Activated CD4-positive, alpha-beta T cell treated with anti-CD3 and anti-CD28 coated beads, Interleukin-2, amount 10 ng/mL, durations not matched to agents 24 days and 14 days (primary cell): Measurements from ENCODE around the gene PHC3. TPM values are rescaled to one million over a fixed set of nuclear protein-coding genes. Genes with fewer than 3 reads are reported as not detected.

Experiments used
- DNase-seq: peaks from one replicate; pipeline ENCODE4 v3.0.0; 2022
- H3K27ac Mint-ChIP-seq: one replicate; pipeline ENCODE4 v1.8.0; 2022; ENCODE audit warnings: mild to moderate bottlenecking, mixed read lengths
- H3K27me3 Mint-ChIP-seq: one replicate; pipeline ENCODE4 v1.8.0; 2022; ENCODE audit warnings: mixed read lengths
- H3K36me3 Mint-ChIP-seq: one replicate; pipeline ENCODE4 v1.8.0; 2022; ENCODE audit warnings: low read depth, mild to moderate bottlenecking, mixed read lengths
- H3K4me1 Mint-ChIP-seq: one replicate; pipeline ENCODE4 v1.8.0; 2021; ENCODE audit warnings: mixed read lengths
- H3K4me3 Mint-ChIP-seq: one replicate; pipeline ENCODE4 v1.8.0; 2022; ENCODE audit warnings: mild to moderate bottlenecking, moderate library complexity, mixed read lengths
- H3K9me3 Mint-ChIP-seq: one replicate; pipeline ENCODE4 v1.8.0; 2021; ENCODE audit warnings: mixed read lengths
- intact Hi-C: fragments of 100-400 bp; cut with micrococcal nuclease; formaldehyde crosslinking; loops from one replicate; pipeline ENCODE4 v1.15.1; 2023
- total RNA-seq: library from RNA; stranded (reverse); gene quantifications from 2 replicates; pipeline ENCODE4 v1.2.3, GENCODE V29; 2022

PHC3 gene
- total RNA-seq, 1 donor from 2014 or later, result 56.4 TPM

DNA sequence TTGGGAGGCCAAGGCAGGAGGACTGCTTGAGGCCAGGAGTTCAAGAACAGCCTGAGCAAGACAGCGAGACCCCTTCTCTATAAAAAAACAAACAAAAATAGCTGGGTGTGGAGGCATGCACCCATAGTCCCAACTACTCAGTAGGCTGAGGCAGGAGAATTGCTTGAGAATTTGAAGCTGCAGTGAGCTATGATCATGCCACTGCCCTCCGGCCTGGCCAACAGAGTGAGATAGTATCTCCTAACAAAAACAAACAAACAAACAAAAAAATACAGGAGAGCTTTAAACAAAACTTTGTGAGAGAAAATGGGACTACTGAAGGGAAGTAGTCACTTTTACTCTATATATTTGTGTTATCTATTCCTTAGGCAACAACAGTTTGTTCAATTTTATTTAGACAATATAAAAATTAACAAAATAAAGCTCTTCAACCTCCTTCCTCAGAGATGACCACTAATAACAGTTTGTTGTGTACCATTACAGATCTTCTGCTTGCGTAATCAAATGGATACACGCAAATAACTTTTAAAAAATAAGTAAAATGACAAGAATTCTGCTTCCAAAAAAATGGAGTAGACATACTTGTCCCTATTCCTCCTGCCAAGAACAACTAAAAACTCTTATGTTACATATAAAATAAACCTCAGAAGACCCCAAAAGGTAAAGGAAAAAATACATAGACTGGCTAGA, 17.4 kb downstream of the PHC3 start:
- intact Hi-C loops, result no loop called here
- Mint-ChIP-seq H3K9me3 (no peaks in the 10 kb centered on the region), H3K36me3 (peaks cover 74% of the 10 kb centered on the region), H3K27ac (peak overlapping the region; percentile 46), H3K4me3 (no peak overlapping the region), H3K4me1 (peaks cover 40% of the 10 kb centered on the region), H3K27me3 (no peaks in the 10 kb centered on the region)
- no peak for DNase-seq

DNA sequence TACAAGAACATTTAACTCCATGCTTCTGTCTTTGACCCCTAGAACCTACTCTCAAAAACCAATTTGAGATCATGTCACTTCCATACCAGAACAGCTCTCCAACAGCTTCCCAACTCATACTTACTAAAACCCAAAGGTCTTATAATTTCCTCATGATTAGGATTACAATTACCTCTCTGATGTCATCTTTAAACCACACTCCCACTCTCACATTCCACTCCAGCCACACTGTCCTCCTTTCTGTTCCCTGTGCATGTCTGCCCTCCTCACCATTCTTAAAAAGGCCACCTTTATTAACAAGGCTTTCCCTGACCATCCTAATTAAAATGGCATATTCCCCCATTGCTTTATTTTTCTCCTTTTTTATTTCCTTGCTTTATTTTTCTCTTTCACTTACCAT, 18.9 kb downstream of the PHC3 start:
- no peak for DNase-seq
- H3K27me3 Mint-ChIP-seq, result no peaks in the 10 kb centered on the region
- peaks cover 37% of the 10 kb centered on the region for H3K4me1 Mint-ChIP-seq
- intact Hi-C loops, result no loop called here
- no peaks in the 10 kb centered on the region for H3K9me3 Mint-ChIP-seq
- H3K27ac Mint-ChIP-seq, result no peak overlapping the region
- H3K4me3 Mint-ChIP-seq, result no peak overlapping the region
- H3K36me3 Mint-ChIP-seq, result peaks cover 66% of the 10 kb centered on the region

DNA sequence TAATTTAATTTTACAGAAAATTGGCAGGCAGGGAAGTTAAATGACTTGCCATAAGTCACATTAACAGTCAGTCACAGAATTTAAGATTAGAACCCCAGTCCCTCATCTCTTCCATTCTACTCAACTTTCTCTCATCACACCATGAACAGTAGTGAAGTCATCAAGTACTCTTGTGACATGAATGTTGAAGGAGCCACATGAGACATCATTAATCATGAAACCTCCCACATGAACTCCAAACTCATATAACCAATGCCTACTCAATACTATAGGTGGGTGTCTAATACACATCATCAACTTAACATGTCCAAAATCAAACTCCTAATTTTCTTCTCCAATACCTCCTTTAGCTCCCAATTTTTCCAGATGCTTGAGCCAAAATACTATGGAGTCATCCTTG, 19.5 kb downstream of the PHC3 start:
- no peak overlapping the region for H3K4me3 Mint-ChIP-seq
- no peak for DNase-seq
- peaks cover 66% of the 10 kb centered on the region for H3K36me3 Mint-ChIP-seq
- H3K9me3 Mint-ChIP-seq, result no peaks in the 10 kb centered on the region
- intact Hi-C loops, result no loop called here
- H3K4me1 Mint-ChIP-seq, result peaks cover 37% of the 10 kb centered on the region
- peak overlapping the region; percentile 9 for H3K27ac Mint-ChIP-seq
- H3K27me3 Mint-ChIP-seq, result no peaks in the 10 kb centered on the region

- DNase-seq, result no peak
- H3K27me3 Mint-ChIP-seq, result no peaks in the 10 kb centered on the region
- intact Hi-C loops, result no loop called here
- peaks cover 40% of the 10 kb centered on the region for H3K4me1 Mint-ChIP-seq
- H3K36me3 Mint-ChIP-seq, result peaks cover 59% of the 10 kb centered on the region
- no peaks in the 10 kb centered on the region for H3K9me3 Mint-ChIP-seq
- H3K27ac Mint-ChIP-seq, result no peak overlapping the region
- no peak overlapping the region for H3K4me3 Mint-ChIP-seq
These were observed 21.6 kb downstream of the PHC3 start for GRCh38 chr3:170159933-170160332.

- no peak overlapping the region for H3K4me3 Mint-ChIP-seq
- intact Hi-C loops, result no loop called here
- H3K36me3 Mint-ChIP-seq, result peaks cover 58% of the 10 kb centered on the region
- H3K9me3 Mint-ChIP-seq, result no peaks in the 10 kb centered on the region
- H3K27ac Mint-ChIP-seq, result no peak overlapping the region
- H3K27me3 Mint-ChIP-seq, result no peaks in the 10 kb centered on the region
- no peak for DNase-seq
- H3K4me1 Mint-ChIP-seq, result peaks cover 41% of the 10 kb centered on the region
These were observed 22.1 kb downstream of the PHC3 start for GRCh38 chr3:170159459-170159858.

DNA sequence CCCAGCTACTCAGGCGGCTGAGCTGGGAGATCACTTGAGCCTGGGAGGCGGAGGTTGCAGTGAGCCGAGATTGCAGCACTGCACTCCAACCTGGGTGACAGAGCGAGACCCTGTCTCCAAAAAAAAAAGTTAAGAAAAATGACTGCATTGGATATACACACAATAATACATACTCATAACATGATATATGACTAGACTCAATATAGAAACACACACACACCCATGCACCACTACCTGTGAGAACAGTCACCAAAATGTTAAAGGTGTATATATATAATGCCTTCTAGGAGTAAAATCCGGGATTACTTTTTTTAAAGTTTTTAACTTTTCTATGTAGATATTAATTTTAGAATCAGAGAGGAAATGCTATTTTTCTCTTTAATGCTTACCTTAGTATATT, 25.9 kb downstream of the PHC3 start:
- H3K27ac Mint-ChIP-seq, result no peak overlapping the region
- no peaks in the 10 kb centered on the region for H3K27me3 Mint-ChIP-seq
- intact Hi-C loops, result no loop called here
- H3K4me1 Mint-ChIP-seq, result peaks cover 36% of the 10 kb centered on the region
- H3K4me3 Mint-ChIP-seq, result no peak overlapping the region
- H3K9me3 Mint-ChIP-seq, result no peaks in the 10 kb centered on the region
- peaks cover 42% of the 10 kb centered on the region for H3K36me3 Mint-ChIP-seq
- DNase-seq, result no peak

- Mint-ChIP-seq H3K36me3 (peaks cover 41% of the 10 kb centered on the region), H3K27me3 (no peaks in the 10 kb centered on the region), H3K4me1 (peaks cover 30% of the 10 kb centered on the region), H3K4me3 (peak overlapping the region; percentile 66), H3K9me3 (no peaks in the 10 kb centered on the region), H3K27ac (peak overlapping the region; percentile 75)
- DNase-seq, result no peak
- intact Hi-C loops, result no loop called here
These were observed 26.9 kb downstream of the PHC3 start for GRCh38 chr3:170154569-170155143.

DNA sequence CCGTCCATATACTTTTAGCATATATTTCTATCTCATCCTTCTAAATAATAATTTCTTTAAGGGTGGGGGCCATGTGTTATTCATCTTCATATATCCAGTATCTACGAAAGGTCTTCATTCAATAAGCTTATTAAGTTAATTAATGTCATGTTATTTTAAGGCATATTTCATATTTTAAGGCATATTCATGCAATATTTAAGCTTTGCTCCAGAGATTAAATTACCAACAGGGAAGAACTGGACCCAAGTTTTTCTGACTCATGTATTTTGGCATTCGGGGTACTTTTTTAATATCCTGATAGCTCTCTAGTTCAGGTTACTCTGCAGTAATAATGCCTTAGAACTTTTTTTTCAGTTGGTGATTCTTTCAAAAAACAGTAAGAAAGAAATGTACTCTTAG, 27.4 kb downstream of the PHC3 start:
- peaks cover 41% of the 10 kb centered on the region for H3K36me3 Mint-ChIP-seq
- intact Hi-C loops, result no loop called here
- DNase-seq, result no peak
- H3K27me3 Mint-ChIP-seq, result no peaks in the 10 kb centered on the region
- no peak overlapping the region for H3K4me3 Mint-ChIP-seq
- peaks cover 27% of the 10 kb centered on the region for H3K4me1 Mint-ChIP-seq
- H3K27ac Mint-ChIP-seq, result no peak overlapping the region
- no peaks in the 10 kb centered on the region for H3K9me3 Mint-ChIP-seq

DNA sequence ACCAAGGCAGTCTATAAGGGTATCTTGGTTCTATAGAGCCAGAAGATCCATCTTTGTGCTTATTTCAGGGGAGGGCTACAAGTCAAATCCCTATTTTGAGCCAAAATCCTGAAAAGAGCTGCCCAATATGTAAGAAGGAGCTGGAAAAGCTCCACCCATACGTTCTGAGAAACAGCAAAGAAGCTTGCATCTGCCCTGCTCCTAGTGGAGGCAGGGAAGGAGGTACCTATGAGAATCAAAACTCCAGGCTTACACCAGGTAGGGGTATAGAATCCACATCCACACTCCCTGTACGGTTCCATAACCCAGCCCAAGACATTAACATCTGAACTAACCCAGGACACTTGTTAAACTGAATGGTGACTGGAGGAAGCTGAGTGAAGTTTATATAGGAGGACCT, 30.0 kb downstream of the PHC3 start:
- Mint-ChIP-seq H3K4me1 (peaks cover 27% of the 10 kb centered on the region), H3K27me3 (no peaks in the 10 kb centered on the region), H3K27ac (no peak overlapping the region), H3K9me3 (no peaks in the 10 kb centered on the region), H3K36me3 (peaks cover 39% of the 10 kb centered on the region), H3K4me3 (no peak overlapping the region)
- intact Hi-C loops, result no loop called here
- no peak for DNase-seq

- no peak for DNase-seq
- Mint-ChIP-seq H3K9me3 (no peaks in the 10 kb centered on the region), H3K4me1 (peaks cover 18% of the 10 kb centered on the region), H3K4me3 (no peak overlapping the region), H3K27me3 (no peaks in the 10 kb centered on the region), H3K27ac (no peak overlapping the region), H3K36me3 (peaks cover 43% of the 10 kb centered on the region)
- intact Hi-C loops, result no loop called here
These were observed 32.5 kb downstream of the PHC3 start for GRCh38 chr3:170149016-170149415.

- Mint-ChIP-seq H3K4me3 (no peak overlapping the region), H3K9me3 (no peaks in the 10 kb centered on the region), H3K27me3 (no peaks in the 10 kb centered on the region), H3K36me3 (peaks cover 32% of the 10 kb centered on the region), H3K4me1 (peaks cover 8% of the 10 kb centered on the region), H3K27ac (no peak overlapping the region)
- intact Hi-C loops, result no loop called here
- no peak for DNase-seq
These were observed 36.3 kb downstream of the PHC3 start for GRCh38 chr3:170145278-170145677.

DNA sequence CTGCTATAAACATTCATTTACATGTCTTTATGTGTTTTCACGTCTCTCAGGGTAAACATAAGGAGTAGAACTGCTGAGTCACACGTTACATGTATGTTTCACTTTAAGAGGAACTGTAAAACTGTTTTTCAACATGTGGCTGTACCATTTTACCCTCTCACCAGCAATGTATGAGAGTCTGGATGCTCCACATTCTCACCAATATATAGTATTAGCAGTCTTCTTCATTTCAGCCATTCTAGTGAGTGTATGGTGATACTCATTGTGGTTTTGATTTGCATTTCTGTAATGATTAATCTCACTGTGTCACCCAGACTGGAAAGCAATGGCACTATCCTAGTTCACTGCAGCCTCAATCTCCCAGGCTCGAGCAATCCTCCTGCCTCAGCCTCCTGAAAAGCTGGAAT, 37.1 kb downstream of the PHC3 start:
- peaks cover 25% of the 10 kb centered on the region for H3K36me3 Mint-ChIP-seq
- DNase-seq, result no peak
- H3K4me1 Mint-ChIP-seq, result peaks cover 8% of the 10 kb centered on the region
- H3K4me3 Mint-ChIP-seq, result no peak overlapping the region
- H3K27ac Mint-ChIP-seq, result no peak overlapping the region
- intact Hi-C loops, result no loop called here
- no peaks in the 10 kb centered on the region for H3K9me3 Mint-ChIP-seq
- no peaks in the 10 kb centered on the region for H3K27me3 Mint-ChIP-seq

DNA sequence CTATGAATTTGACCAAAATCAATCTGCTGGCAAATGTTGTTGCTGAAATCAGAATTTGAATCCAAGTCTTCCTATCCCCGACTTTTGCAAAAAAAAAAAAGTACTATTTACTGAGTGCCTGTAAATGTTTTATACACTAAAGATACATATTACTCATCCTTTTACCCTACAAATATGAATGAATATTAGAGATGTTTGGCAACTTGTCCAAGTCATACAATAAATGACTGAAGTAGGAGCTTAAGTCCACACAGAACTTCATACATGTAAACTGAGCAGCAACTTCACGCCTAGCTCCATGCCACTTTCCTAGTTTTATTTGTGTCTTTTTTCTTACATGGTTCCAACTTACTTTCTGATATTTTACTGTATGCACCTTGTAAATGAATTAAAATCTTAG, 39.2 kb downstream of the PHC3 start:
- DNase-seq, result no peak
- peaks cover 26% of the 10 kb centered on the region for H3K36me3 Mint-ChIP-seq
- no peak overlapping the region for H3K27ac Mint-ChIP-seq
- H3K4me1 Mint-ChIP-seq, result peaks cover 10% of the 10 kb centered on the region
- H3K9me3 Mint-ChIP-seq, result no peaks in the 10 kb centered on the region
- H3K27me3 Mint-ChIP-seq, result no peaks in the 10 kb centered on the region
- intact Hi-C loops, result no loop called here
- H3K4me3 Mint-ChIP-seq, result no peak overlapping the region

GRCh38 chr3:170137986-170138385, 43.5 kb downstream of the PHC3 start:
- intact Hi-C loops, result no loop called here
- Mint-ChIP-seq H3K9me3 (peaks cover 11% of the 10 kb centered on the region), H3K27ac (no peak overlapping the region), H3K4me3 (no peak overlapping the region), H3K36me3 (peaks cover 46% of the 10 kb centered on the region), H3K27me3 (no peaks in the 10 kb centered on the region), H3K4me1 (peaks cover 5% of the 10 kb centered on the region)
- no peak for DNase-seq

DNA sequence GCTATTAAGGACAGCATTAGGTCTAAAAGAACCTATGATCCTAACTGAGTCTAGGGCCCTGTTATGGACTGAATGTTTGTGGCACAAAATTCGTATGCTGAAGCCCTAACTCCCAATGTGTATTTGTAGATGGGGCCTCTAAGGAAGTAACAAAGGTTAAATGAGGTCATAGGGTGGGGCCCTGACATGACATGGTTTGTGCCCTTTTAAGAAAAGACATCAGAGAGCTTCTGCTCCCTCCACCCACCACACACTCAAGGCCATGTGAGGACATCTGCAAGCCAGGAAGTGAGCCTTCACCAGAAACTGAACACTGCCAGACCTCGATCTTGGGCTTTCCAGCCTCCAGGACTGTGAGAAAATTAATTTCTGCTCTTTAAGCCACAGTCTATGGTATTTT, 49.2 kb downstream of the PHC3 start:
- Mint-ChIP-seq H3K36me3 (peaks cover 65% of the 10 kb centered on the region), H3K27me3 (no peaks in the 10 kb centered on the region), H3K4me1 (peaks cover 19% of the 10 kb centered on the region), H3K4me3 (no peak overlapping the region), H3K27ac (no peak overlapping the region), H3K9me3 (peaks cover 11% of the 10 kb centered on the region)
- DNase-seq, result no peak
- intact Hi-C loops, result no loop called here
